GM18498 (cell line): ENCODE measurements around the gene FARSA.
"Not testable (repeated sequence)": the region's sequence is repeated elsewhere in the genome, so short reads cannot be mapped to it uniquely, and the experiment has no call there.

Source experiments
- ATAC-seq: cut with Tn5 transposase; IDR thresholded peaks from one replicate; pipeline ENCODE4 v1.9.1; 2021; ENCODE audit warnings: mild to moderate bottlenecking, moderate library complexity; ENCODE audit not compliant: unreplicated experiment

The FARSA gene

GRCh38 chr19:12891553-12892021 lies 41.9 kb downstream of the FARSA start:
- ATAC-seq: no peak

- peak; percentile 94 for ATAC-seq
Observed at GRCh38 chr19:12890787-12891552, 42.5 kb downstream of the FARSA start, which contains the start of gene GCDH. TSS of gene GCDH (plus strand) at chr19:12891160. CDS start at chr19:12891305, 145 bp downstream.

- not testable (repeated sequence) for ATAC-seq
Observed at GRCh38 chr19:12890299-12890786, 43.2 kb downstream of the FARSA start.

- no peak for ATAC-seq
Observed at GRCh38 chr19:12888006-12888603, 45.4 kb downstream of the FARSA start.

- no peak for ATAC-seq
Observed at GRCh38 chr19:12886969-12887747, 46.4 kb downstream of the FARSA start, which contains the start of gene KLF1. TSS of gene KLF1 (minus strand) at chr19:12887201. CDS start at chr19:12887140, 61 bp downstream.

- no peak for ATAC-seq
Observed at GRCh38 chr19:12886651-12886968, 46.9 kb downstream of the FARSA start.

GRCh38 chr19:12885749-12886650 lies 47.5 kb downstream of the FARSA start:
- no peak for ATAC-seq

- ATAC-seq: no peak
Observed at GRCh38 chr19:12884926-12885748, 48.4 kb downstream of the FARSA start.

GRCh38 chr19:12884627-12884925 lies 48.9 kb downstream of the FARSA start:
- no peak for ATAC-seq

GRCh38 chr19:12884202-12884601 lies 49.3 kb downstream of the FARSA start:
- no peak for ATAC-seq

- no peak for ATAC-seq
Observed at GRCh38 chr19:12882589-12882988, 50.9 kb downstream of the FARSA start.

GRCh38 chr19:12881172-12881808 lies 52.2 kb downstream of the FARSA start, which contains the start of gene DNASE2:
TSS of gene DNASE2 (minus strand) at chr19:12881449. CDS start at chr19:12881375, 74 bp downstream.
- peak; percentile 80 for ATAC-seq

- peak; percentile 28 for ATAC-seq
Observed at GRCh38 chr19:12880551-12881171, 52.9 kb downstream of the FARSA start.

GRCh38 chr19:12875086-12875485 lies 58.4 kb downstream of the FARSA start:
- ATAC-seq: no peak

- no peak for ATAC-seq
Observed at GRCh38 chr19:12873891-12874745, 59.4 kb downstream of the FARSA start.

- ATAC-seq: no peak
Observed at GRCh38 chr19:12872941-12873890, 60.3 kb downstream of the FARSA start.
